Karpas-422 (cell line): ENCODE measurements around the gene FBXO41. TPM values are rescaled to one million over a fixed set of nuclear protein-coding genes. Genes with fewer than 3 reads are reported as not detected.

Source experiments
- DNase-seq: peaks from one replicate; pipeline ENCODE4 v3.0.0-alpha.2; 2015
- H2AFZ ChIP-seq: fragments of 200-600 bp; sonication (generic); 2 replicates; pipeline ENCODE4 v1.6.1; 2014; ENCODE audit warnings: antibody characterized with exemption, low read length, mixed read lengths
- H3K27ac ChIP-seq: fragments of 200-600 bp; sonication (generic); 2 replicates; pipeline ENCODE4 v1.5.1; 2014; ENCODE audit warnings: mild to moderate bottlenecking, low read length, moderate library complexity
- H3K27me3 ChIP-seq: fragments of 200-600 bp; sonication (generic); 2 replicates; pipeline ENCODE4 v1.6.1; 2014; ENCODE audit warnings: low read length, mixed read lengths
- H3K36me3 ChIP-seq: fragments of 200-600 bp; sonication (generic); 2 replicates; pipeline ENCODE4 v1.6.1; 2014; ENCODE audit warnings: low read length, mixed read lengths; ENCODE audit not compliant: insufficient read depth
- H3K4me1 ChIP-seq: fragments of 200-600 bp; sonication (generic); 2 replicates; pipeline ENCODE4 v1.6.1; 2014; ENCODE audit warnings: mild to moderate bottlenecking, low read length, mixed read lengths
- H3K4me2 ChIP-seq: fragments of 200-600 bp; sonication (generic); 2 replicates; pipeline ENCODE4 v1.6.1; 2014; ENCODE audit warnings: low read length, low read depth, mild to moderate bottlenecking; ENCODE audit not compliant: poor library complexity, severe bottlenecking
- H3K4me3 ChIP-seq: fragments of 200-600 bp; sonication (generic); 2 replicates; pipeline ENCODE4 v1.5.1; 2014; ENCODE audit warnings: mild to moderate bottlenecking, antibody characterized with exemption, low read length, mixed read lengths
- H3K79me2 ChIP-seq: fragments of 200-600 bp; sonication (generic); 2 replicates; pipeline ENCODE4 v1.6.1; 2014; ENCODE audit warnings: mild to moderate bottlenecking, low read length, mixed read lengths
- H3K9ac ChIP-seq: fragments of 200-600 bp; sonication (generic); 2 replicates; pipeline ENCODE4 v1.6.0; 2014; ENCODE audit warnings: low read length
- H3K9me2 ChIP-seq: fragments of 200-600 bp; sonication (generic), shearing (Covaris generic); replicated peaks from 2 replicates; pipeline ENCODE4 v1.6.0; 2014; ENCODE audit warnings: mild to moderate bottlenecking, low read length, moderate library complexity; ENCODE audit not compliant: insufficient read depth
- H3K9me3 ChIP-seq: fragments of 300-700, 200-600 bp; sonication (generic); 2 replicates; pipeline ENCODE4 v1.6.1; 2014; ENCODE audit warnings: low read length, mixed read lengths
- H4K20me1 ChIP-seq: fragments of 200-600 bp; sonication (generic); 2 replicates; pipeline ENCODE4 v1.6.1; 2014; ENCODE audit warnings: mild to moderate bottlenecking, antibody characterized with exemption, low read length, low read depth; ENCODE audit not compliant: insufficient read depth
- total RNA-seq: library from RNA; depleted of rRNA; stranded (reverse); fragments of >200 nt; shearing (Covaris generic); gene quantifications from 2 replicates; pipeline ENCODE4 v1.2.3, GENCODE V29; 2014; ENCODE audit warnings: low replicate concordance; rRNA removed

Gene FBXO41
- total RNA-seq = 44.9 and 55.6 TPM in 2 replicates

DNA sequence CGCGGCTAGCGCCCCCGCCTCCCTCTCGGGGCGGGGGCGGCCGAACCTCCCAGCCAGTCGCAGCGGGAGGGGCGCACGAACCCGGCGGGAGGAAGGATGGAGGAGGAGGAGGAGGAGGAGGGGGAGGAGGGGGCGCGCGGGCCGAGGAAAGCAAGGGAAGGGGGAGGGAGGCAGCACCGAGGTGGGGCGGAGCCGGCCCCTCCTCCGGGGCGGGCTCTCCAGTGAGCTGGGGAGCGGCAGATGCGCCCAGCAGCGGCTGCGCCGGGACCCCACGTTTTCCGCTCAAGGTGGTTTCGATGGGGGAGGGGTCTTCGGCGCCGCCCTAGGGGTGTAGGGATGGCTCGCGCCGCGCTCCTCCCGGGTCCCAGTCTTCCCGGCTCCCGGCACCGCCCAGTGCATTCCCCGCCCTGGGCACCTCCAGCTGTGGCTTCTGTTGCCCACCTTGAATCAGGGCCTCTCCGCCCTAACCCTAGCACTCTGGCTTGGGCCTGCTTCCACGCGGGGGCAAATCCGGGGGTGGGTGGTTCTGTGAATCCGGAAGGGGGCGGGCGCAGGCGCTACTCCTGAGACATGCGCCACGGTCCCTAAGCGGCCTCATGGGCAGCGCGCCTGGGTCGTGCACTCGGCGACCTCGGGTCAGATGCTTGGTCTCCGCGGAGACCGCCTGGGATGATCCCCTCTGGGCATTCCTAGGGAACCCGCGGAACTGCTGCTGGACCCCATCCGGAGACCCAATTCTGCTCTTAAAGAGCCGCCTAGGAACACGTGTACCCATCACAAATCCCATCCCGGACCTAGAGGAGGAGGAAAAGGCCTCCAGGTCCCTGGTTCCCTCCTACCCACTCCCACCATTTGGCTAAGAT is at the start of gene FBXO41:
FBXO41 (minus strand) TSS at position 183 of the 863 bp plus-strand sequence. CDS start 14,848 bp downstream, outside the sequence.
- H2AFZ ChIP-seq = peak within 1 kb of the TSS; percentile 45; the same call in 1 of the 2 replicates
- H3K9me3 ChIP-seq = no peaks in the 10 kb centered on the region
- peaks cover 49% of the 10 kb centered on the region for H3K79me2 ChIP-seq
- peak within 1 kb of the TSS; percentile 97 for H3K4me2 ChIP-seq
- peak within 1 kb of the TSS; percentile 97 for H3K9ac ChIP-seq
- peak within 1 kb of the TSS; percentile 85 for H3K4me3 ChIP-seq
- H3K4me1 ChIP-seq = peaks cover 36% of the 10 kb centered on the region
- DNase-seq = peak; percentile 99
- peaks cover 22% of the 10 kb centered on the region for H4K20me1 ChIP-seq
- peak within 1 kb of the TSS; percentile 97 for H3K27ac ChIP-seq
- H3K36me3 ChIP-seq = peaks cover 18% of the 10 kb centered on the region
- no peaks in the 10 kb centered on the region; the same call in 1 of the 2 replicates for H3K27me3 ChIP-seq
- no peaks in the 10 kb centered on the region for H3K9me2 ChIP-seq

DNA sequence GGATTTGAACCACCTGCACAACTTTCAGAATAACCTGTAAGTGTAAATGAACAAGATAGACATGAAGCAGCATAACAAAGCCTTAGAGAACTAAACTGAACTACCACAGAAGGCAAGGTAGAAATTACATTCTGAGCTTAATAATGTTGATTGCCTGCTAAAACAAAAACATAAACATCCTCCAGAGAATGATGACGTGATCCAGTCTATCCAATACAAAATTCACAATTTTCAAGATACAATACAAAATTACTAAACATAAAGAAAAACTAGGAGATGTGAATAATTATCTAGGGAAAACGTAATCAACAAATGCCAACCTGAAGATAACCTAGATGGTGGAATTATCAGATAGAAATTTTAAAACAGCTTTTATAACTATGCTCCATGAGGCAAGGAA is 49.8 kb upstream of the FBXO41 start:
- Histone ChIP-seq H3K4me2 (no peak overlapping the region), H3K79me2 (no peaks in the 10 kb centered on the region), H3K9me3 (no peaks in the 10 kb centered on the region; the same call in 1 of the 2 replicates), H3K27me3 (no peaks in the 10 kb centered on the region), H2AFZ (no peak overlapping the region), H3K4me3 (no peak overlapping the region), H3K4me1 (peaks cover 17% of the 10 kb centered on the region), H4K20me1 (no peaks in the 10 kb centered on the region), H3K9me2 (no peaks in the 10 kb centered on the region), H3K36me3 (no peaks in the 10 kb centered on the region), H3K27ac (no peak overlapping the region), H3K9ac (no peak overlapping the region)
- no peak for DNase-seq

DNA sequence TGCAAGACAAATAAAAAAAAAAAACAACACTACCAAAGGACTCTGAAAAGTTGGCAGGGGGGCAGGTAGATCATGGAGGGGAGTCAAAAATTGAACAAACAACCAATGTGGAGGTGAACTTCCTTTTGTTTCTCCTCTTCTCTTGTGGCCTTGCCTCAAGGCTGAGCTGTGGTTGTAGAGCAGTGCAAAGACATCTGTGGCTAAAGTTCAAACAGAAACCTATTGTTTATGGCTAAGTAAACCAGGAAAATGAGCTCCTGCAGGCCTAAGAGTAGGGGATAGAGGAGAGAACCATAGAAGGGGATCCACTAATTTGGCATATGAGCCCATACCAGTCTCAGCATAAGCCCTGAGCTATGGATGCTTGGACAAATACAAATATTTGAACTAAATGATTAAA is 49.3 kb upstream of the FBXO41 start:
- H3K27ac ChIP-seq = no peak overlapping the region
- H3K4me3 ChIP-seq = no peak overlapping the region
- H3K79me2 ChIP-seq = no peaks in the 10 kb centered on the region
- H3K9ac ChIP-seq = no peak overlapping the region
- H3K36me3 ChIP-seq = no peaks in the 10 kb centered on the region
- H3K9me2 ChIP-seq = no peaks in the 10 kb centered on the region
- no peak overlapping the region for H2AFZ ChIP-seq
- H4K20me1 ChIP-seq = no peaks in the 10 kb centered on the region
- no peak for DNase-seq
- peaks cover 12% of the 10 kb centered on the region for H3K4me1 ChIP-seq
- no peaks in the 10 kb centered on the region for H3K27me3 ChIP-seq
- no peak overlapping the region for H3K4me2 ChIP-seq
- H3K9me3 ChIP-seq = no peaks in the 10 kb centered on the region; the same call in 1 of the 2 replicates

DNA sequence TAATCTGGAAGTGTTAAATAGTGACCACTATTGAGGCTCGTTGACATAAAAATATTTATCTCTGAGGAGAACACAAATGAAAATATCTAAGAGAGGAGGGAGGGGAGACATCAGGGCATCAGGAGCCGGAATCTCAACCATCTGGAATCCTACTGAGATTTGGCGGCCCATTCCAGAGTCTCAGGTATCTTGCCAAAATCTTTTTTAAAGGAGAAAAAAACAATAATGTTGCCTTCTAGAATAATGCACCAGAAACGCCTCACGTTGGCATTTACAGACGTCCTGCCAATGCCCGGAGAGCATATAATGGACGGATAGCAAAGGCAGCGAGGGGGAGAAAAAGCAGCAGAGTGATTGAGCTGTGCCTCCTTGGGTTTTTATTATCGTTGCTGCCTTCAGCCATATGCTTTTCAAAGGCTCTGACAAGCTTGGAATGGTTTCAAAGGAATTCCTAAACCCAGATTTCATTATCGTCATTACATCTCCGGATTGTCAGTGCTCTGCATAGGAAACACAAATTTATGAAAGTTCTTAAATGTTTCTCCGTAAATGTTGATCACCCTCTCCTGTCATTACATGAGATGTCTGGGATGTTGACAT is 39.9 kb upstream of the FBXO41 start:
- Histone ChIP-seq H3K27ac (no peak overlapping the region), H3K4me3 (no peak overlapping the region), H3K27me3 (no peaks in the 10 kb centered on the region), H3K9me2 (no peaks in the 10 kb centered on the region), H3K9ac (no peak overlapping the region), H3K4me1 (no peaks in the 10 kb centered on the region), H2AFZ (no peak overlapping the region), H3K36me3 (no peaks in the 10 kb centered on the region), H3K4me2 (no peak overlapping the region), H4K20me1 (no peaks in the 10 kb centered on the region), H3K79me2 (no peaks in the 10 kb centered on the region), H3K9me3 (no peaks in the 10 kb centered on the region)
- DNase-seq = no peak

- no peak for DNase-seq
- no peaks in the 10 kb centered on the region for H3K36me3 ChIP-seq
- no peaks in the 10 kb centered on the region for H4K20me1 ChIP-seq
- no peak overlapping the region for H3K9ac ChIP-seq
- H2AFZ ChIP-seq = no peak overlapping the region
- H3K4me2 ChIP-seq = no peak overlapping the region
- H3K9me2 ChIP-seq = no peaks in the 10 kb centered on the region
- H3K4me1 ChIP-seq = no peaks in the 10 kb centered on the region
- H3K27me3 ChIP-seq = no peaks in the 10 kb centered on the region
- no peaks in the 10 kb centered on the region for H3K79me2 ChIP-seq
- H3K4me3 ChIP-seq = no peak overlapping the region
- H3K9me3 ChIP-seq = no peaks in the 10 kb centered on the region
- no peak overlapping the region for H3K27ac ChIP-seq
Measured at GRCh38 chr2:73323551-73323950, 39.3 kb upstream of the FBXO41 start.

DNA sequence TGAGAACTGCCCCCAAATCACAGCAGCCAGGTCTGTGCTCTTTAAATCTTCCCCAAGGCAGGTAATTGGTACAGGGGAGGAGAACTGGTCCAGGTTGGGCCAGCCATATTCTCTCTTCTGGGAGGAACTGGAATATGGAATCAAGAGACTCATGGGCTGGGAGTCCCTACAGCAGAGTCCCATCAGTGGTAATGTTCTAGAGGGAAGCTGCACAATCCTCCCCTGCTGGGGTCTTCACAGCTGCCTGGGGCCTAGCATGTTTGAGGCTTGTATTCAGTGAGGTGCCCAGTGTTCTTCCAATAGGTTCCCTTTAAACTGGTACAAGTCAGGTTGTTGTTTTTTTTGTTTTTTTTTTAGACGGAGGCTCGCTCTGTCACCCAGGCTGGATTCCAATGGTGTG is 30.2 kb upstream of the FBXO41 start:
- H3K4me2 ChIP-seq = no peak overlapping the region
- H3K4me3 ChIP-seq = no peak overlapping the region
- no peaks in the 10 kb centered on the region for H3K36me3 ChIP-seq
- no peak overlapping the region for H3K27ac ChIP-seq
- no peaks in the 10 kb centered on the region for H3K4me1 ChIP-seq
- no peaks in the 10 kb centered on the region for H3K9me2 ChIP-seq
- no peak for DNase-seq
- no peaks in the 10 kb centered on the region for H4K20me1 ChIP-seq
- 0 out of 2 replicates have a peak overlapping the region, but pooled peaks have one; percentile 7 for H2AFZ ChIP-seq
- no peaks in the 10 kb centered on the region for H3K27me3 ChIP-seq
- no peak overlapping the region for H3K9ac ChIP-seq
- H3K9me3 ChIP-seq = no peaks in the 10 kb centered on the region
- no peaks in the 10 kb centered on the region for H3K79me2 ChIP-seq

GRCh38 chr2:73307720-73308119 is 23.4 kb upstream of the FBXO41 start:
- Histone ChIP-seq H4K20me1 (no peaks in the 10 kb centered on the region), H2AFZ (no peak overlapping the region), H3K4me2 (no peak overlapping the region), H3K4me1 (peaks cover 4% of the 10 kb centered on the region), H3K79me2 (no peaks in the 10 kb centered on the region), H3K36me3 (no peaks in the 10 kb centered on the region), H3K9me2 (no peaks in the 10 kb centered on the region), H3K27ac (no peak overlapping the region), H3K27me3 (no peaks in the 10 kb centered on the region), H3K4me3 (no peak overlapping the region), H3K9ac (no peak overlapping the region), H3K9me3 (no peaks in the 10 kb centered on the region)
- DNase-seq = no peak

GRCh38 chr2:73301636-73302035 is 17.4 kb upstream of the FBXO41 start:
- no peaks in the 10 kb centered on the region for H3K27me3 ChIP-seq
- no peaks in the 10 kb centered on the region for H3K36me3 ChIP-seq
- no peak overlapping the region for H3K4me2 ChIP-seq
- no peak overlapping the region for H3K9ac ChIP-seq
- no peak overlapping the region for H3K27ac ChIP-seq
- H3K4me3 ChIP-seq = no peak overlapping the region
- H2AFZ ChIP-seq = no peak overlapping the region
- H3K79me2 ChIP-seq = no peaks in the 10 kb centered on the region
- peaks cover 4% of the 10 kb centered on the region for H3K4me1 ChIP-seq
- no peaks in the 10 kb centered on the region for H4K20me1 ChIP-seq
- DNase-seq = no peak
- no peaks in the 10 kb centered on the region for H3K9me2 ChIP-seq
- no peaks in the 10 kb centered on the region for H3K9me3 ChIP-seq
